ENCODE results near the gene ADAR. TPM values are rescaled to one million over a fixed set of nuclear protein-coding genes. Genes with fewer than 3 reads are reported as not detected.

The ADAR gene
- total RNA-seq, 2 experiments from 2014 or later = 206 to 210 TPM

- ChIA-PET POLR2A (no interaction called here), CTCF (no interaction called here)
- H3K27ac ChIP-seq (ENCODE audit: low read depth in 1 of 2, low read length in 2 of 2) = no peak overlapping the region
- H3K4me3 ChIP-seq (ENCODE audit: low read length) = no peak overlapping the region
- Mint-ChIP-seq H3K27ac (peak overlapping the region; percentile 36), H3K27me3 (no peaks in the 10 kb centered on the region), H3K4me3 (no peak overlapping the region), H3K36me3 (ENCODE audit: low read depth) (peaks cover 100% of the 10 kb centered on the region), H3K9me3 (no peaks in the 10 kb centered on the region), H3K4me1 (ENCODE audit: low read depth) (no peaks in the 10 kb centered on the region)
- peaks cover 100% of the 10 kb centered on the region for H3K36me3 ChIP-seq (ENCODE audit: insufficient read depth, low read length)
- no peaks in the 10 kb centered on the region for H3K4me1 ChIP-seq (ENCODE audit: insufficient read depth, low read length)
- no peaks in the 10 kb centered on the region for H3K27me3 ChIP-seq (ENCODE audit: control insufficient read depth in 1 of 2, insufficient read depth in 2 of 2, low read length in 2 of 2)
- ATAC-seq (ENCODE audit: poor library complexity) = no peak
- no peaks in the 10 kb centered on the region for H3K9me3 ChIP-seq (ENCODE audit: control insufficient read depth in 1 of 2, insufficient read depth in 1 of 2, low read length in 2 of 2)
- TF ChIP-seq CTCF (IDR thresholded peaks at IDR 0.05) = no peak
- no peak for DNase-seq
- intact Hi-C loops (cut with DNase I, micrococcal nuclease) = no loop called here
Measured at GRCh38 chr1:154586641-154587040, 21.3 kb downstream of the ADAR start.

- H3K9me3 ChIP-seq (ENCODE audit: control insufficient read depth in 1 of 2, insufficient read depth in 1 of 2, low read length in 2 of 2) = no peaks in the 10 kb centered on the region
- no peak for ATAC-seq (ENCODE audit: poor library complexity)
- no peak overlapping the region for H3K4me3 ChIP-seq (ENCODE audit: low read length)
- Mint-ChIP-seq H3K4me1 (ENCODE audit: low read depth) (no peaks in the 10 kb centered on the region), H3K36me3 (ENCODE audit: low read depth) (peaks cover 100% of the 10 kb centered on the region), H3K4me3 (no peak overlapping the region), H3K27ac (no peak overlapping the region), H3K9me3 (no peaks in the 10 kb centered on the region), H3K27me3 (no peaks in the 10 kb centered on the region)
- DNase-seq = no peak
- H3K36me3 ChIP-seq (ENCODE audit: insufficient read depth, low read length) = peaks cover 98% of the 10 kb centered on the region
- H3K27me3 ChIP-seq (ENCODE audit: control insufficient read depth in 1 of 2, insufficient read depth in 2 of 2, low read length in 2 of 2) = no peaks in the 10 kb centered on the region
- H3K4me1 ChIP-seq (ENCODE audit: insufficient read depth, low read length) = no peaks in the 10 kb centered on the region
- TF ChIP-seq CTCF (IDR thresholded peaks at IDR 0.05) = no peak
- POLR2A ChIA-PET = no interaction called here
- no peak overlapping the region for H3K27ac ChIP-seq (ENCODE audit: low read depth in 1 of 2, low read length in 2 of 2)
- intact Hi-C loops (cut with DNase I, micrococcal nuclease) = no loop called here
- CTCF ChIA-PET = no interaction called here
Measured at GRCh38 chr1:154586231-154586630, 21.8 kb downstream of the ADAR start.

GRCh38 chr1:154584267-154584994, 23.6 kb downstream of the ADAR start:
- ChIA-PET CTCF (no interaction called here), POLR2A (no interaction called here)
- Histone ChIP-seq H3K36me3 (ENCODE audit: insufficient read depth, low read length) (peaks cover 97% of the 10 kb centered on the region), H3K4me3 (ENCODE audit: low read length) (no peak overlapping the region), H3K4me1 (ENCODE audit: insufficient read depth, low read length) (no peaks in the 10 kb centered on the region), H3K27ac (ENCODE audit: low read depth in 1 of 2, low read length in 2 of 2) (no peak overlapping the region), H3K27me3 (ENCODE audit: control insufficient read depth in 1 of 2, insufficient read depth in 2 of 2, low read length in 2 of 2) (no peaks in the 10 kb centered on the region), H3K9me3 (ENCODE audit: control insufficient read depth in 1 of 2, insufficient read depth in 1 of 2, low read length in 2 of 2) (no peaks in the 10 kb centered on the region)
- no peaks in the 10 kb centered on the region for H3K4me1 Mint-ChIP-seq (ENCODE audit: low read depth)
- no peak overlapping the region for H3K27ac Mint-ChIP-seq
- intact Hi-C loops (cut with DNase I, micrococcal nuclease) = no loop called here
- no peaks in the 10 kb centered on the region for H3K9me3 Mint-ChIP-seq
- DNase-seq (no peak), ATAC-seq (ENCODE audit: poor library complexity) (no peak)
- no peak overlapping the region for H3K4me3 Mint-ChIP-seq
- peaks cover 98% of the 10 kb centered on the region for H3K36me3 Mint-ChIP-seq (ENCODE audit: low read depth)
- no peaks in the 10 kb centered on the region for H3K27me3 Mint-ChIP-seq
- TF ChIP-seq CTCF (IDR thresholded peaks at IDR 0.05) = no peak

All from CD4-positive, alpha-beta T cell (primary cell).